Measurements from ENCODE around the gene OR2T35.

OR2T35 gene

DNA sequence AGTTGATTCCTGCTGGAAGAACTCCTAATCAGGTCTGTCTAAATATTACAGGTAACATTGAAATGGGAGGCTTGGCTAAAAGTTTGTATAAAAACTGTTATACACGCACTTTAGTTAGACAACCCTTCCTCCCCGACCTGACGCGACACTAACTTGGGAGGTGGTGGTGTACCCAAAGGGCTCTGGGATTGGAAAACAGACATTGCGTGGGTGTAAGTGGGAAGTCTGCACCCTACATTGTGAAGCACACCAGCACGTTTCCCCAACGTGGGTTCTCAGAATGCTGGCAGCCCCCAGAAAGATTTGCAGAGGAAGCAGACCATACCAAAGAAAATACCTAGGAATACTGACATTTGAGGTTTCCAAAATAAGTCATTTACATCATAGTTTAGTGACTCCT lies 27.0 kb downstream of the OR2T35 start:
- Histone ChIP-seq H3K27ac (ENCODE audit: low read depth, low read length) (no peak overlapping the region), H3K36me3 (ENCODE audit: control insufficient read depth, insufficient read depth, low read length) (no peaks in the 10 kb centered on the region), H3K4me1 (ENCODE audit: control insufficient read depth, insufficient read depth, low read length) (no peaks in the 10 kb centered on the region), H3K27me3 (ENCODE audit: control insufficient read depth, insufficient read depth, low read length) (no peaks in the 10 kb centered on the region), H3K4me3 (ENCODE audit: low read length) (no peak overlapping the region), H3K9ac (ENCODE audit: low read length) (no peak overlapping the region)

DNA sequence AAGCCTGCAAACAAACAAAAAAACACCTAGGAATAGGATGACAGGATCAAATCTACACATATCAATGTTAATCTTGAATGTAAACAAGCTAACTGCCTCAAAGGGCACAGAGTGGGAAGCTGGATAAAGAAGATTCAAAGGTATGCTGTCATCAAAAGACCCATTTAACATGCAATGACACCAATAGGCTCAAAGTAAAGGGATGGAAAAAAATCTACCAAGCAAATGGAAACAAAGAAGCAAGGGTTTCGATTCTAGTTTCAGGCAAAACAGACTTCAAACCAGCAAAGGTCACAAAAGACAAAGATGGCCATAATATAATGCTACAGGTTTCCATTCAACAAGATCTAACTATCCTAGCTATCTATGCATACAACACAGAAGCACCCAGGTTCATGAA lies 31.3 kb downstream of the OR2T35 start:
- Histone ChIP-seq H3K36me3 (ENCODE audit: control insufficient read depth, insufficient read depth, low read length) (no peaks in the 10 kb centered on the region), H3K27ac (ENCODE audit: low read depth, low read length) (no peak overlapping the region), H3K4me3 (ENCODE audit: low read length) (no peak overlapping the region), H3K4me1 (ENCODE audit: control insufficient read depth, insufficient read depth, low read length) (no peaks in the 10 kb centered on the region), H3K27me3 (ENCODE audit: control insufficient read depth, insufficient read depth, low read length) (no peaks in the 10 kb centered on the region), H3K9ac (ENCODE audit: low read length) (no peak overlapping the region)

DNA sequence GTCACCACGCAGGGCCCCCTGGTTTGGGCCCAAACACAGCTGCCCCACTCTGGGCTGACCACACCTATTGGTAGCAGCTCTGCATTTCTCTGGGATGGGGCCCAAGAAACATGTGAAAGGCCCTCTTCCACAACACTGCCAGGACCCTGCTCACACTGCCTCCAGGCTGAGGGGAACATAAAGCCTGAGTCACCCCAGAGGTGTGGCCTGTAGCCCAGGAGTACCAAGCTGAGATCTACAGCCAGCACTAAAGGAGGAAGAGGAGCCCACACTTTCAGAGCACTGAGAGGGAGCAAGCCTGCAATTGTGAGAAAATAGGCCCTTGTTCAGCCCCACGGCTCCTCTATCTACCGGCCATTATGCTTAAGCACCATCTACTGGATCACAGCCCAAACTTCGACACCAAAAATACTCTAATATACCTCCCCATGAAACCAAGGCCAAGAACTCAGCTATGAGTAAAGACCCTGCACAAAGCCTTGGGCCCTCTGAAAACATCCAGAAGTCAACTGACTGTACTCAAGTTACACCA lies 33.1 kb downstream of the OR2T35 start:
- no peaks in the 10 kb centered on the region for H3K4me1 ChIP-seq (ENCODE audit: control insufficient read depth, insufficient read depth, low read length)
- no peaks in the 10 kb centered on the region for H3K27me3 ChIP-seq (ENCODE audit: control insufficient read depth, insufficient read depth, low read length)
- H3K4me3 ChIP-seq (ENCODE audit: low read length) = no peak overlapping the region
- no peak overlapping the region for H3K9ac ChIP-seq (ENCODE audit: low read length)
- no peak overlapping the region for H3K27ac ChIP-seq (ENCODE audit: low read depth, low read length)
- H3K36me3 ChIP-seq (ENCODE audit: control insufficient read depth, insufficient read depth, low read length) = no peaks in the 10 kb centered on the region

DNA sequence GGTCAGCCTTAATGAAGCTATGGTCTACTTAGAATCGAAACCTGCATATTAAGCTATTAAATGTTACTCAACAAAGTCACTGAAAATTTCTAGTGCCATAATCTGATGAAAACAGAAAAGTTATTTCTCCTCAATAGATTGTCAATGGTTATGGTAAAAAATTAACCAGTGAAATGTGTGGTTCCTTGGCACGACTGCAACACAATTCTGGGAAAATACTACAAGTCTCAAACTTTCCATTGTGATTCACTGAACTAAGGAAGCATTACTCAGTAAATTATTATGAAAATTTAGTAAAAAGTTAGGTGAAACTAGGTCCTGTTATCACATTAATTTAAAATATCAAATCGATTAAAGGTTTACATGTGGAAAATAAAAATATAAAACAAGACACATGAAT lies 34.8 kb downstream of the OR2T35 start:
- no peaks in the 10 kb centered on the region for H3K36me3 ChIP-seq (ENCODE audit: control insufficient read depth, insufficient read depth, low read length)
- no peaks in the 10 kb centered on the region for H3K4me1 ChIP-seq (ENCODE audit: control insufficient read depth, insufficient read depth, low read length)
- no peak overlapping the region for H3K27ac ChIP-seq (ENCODE audit: low read depth, low read length)
- no peak overlapping the region for H3K4me3 ChIP-seq (ENCODE audit: low read length)
- H3K27me3 ChIP-seq (ENCODE audit: control insufficient read depth, insufficient read depth, low read length) = no peaks in the 10 kb centered on the region
- no peak overlapping the region for H3K9ac ChIP-seq (ENCODE audit: low read length)

DNA sequence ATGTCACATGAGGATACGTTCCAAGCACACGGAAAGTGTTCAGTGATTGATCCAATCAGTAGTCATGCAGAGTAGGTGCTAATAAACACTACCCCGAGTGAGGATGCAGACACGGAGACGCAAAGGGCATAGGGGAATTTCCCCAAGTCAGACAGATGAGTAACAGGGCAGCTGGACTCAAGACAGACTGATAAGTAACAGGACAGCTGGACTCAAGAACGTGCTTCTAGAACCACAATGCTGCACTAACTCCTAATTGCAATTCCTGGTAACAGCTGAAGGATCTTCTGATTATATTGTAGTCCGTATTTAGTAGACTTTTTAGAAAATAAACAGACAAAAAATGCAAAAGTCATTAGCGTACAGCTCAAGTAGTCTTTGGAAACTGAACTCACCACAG lies 45.7 kb downstream of the OR2T35 start:
- Histone ChIP-seq H3K27ac (ENCODE audit: low read depth, low read length) (no peak overlapping the region), H3K9ac (ENCODE audit: low read length) (no peak overlapping the region), H3K27me3 (ENCODE audit: control insufficient read depth, insufficient read depth, low read length) (no peaks in the 10 kb centered on the region), H3K4me1 (ENCODE audit: control insufficient read depth, insufficient read depth, low read length) (no peaks in the 10 kb centered on the region), H3K4me3 (ENCODE audit: low read length) (no peak overlapping the region), H3K36me3 (ENCODE audit: control insufficient read depth, insufficient read depth, low read length) (no peaks in the 10 kb centered on the region)

DNA sequence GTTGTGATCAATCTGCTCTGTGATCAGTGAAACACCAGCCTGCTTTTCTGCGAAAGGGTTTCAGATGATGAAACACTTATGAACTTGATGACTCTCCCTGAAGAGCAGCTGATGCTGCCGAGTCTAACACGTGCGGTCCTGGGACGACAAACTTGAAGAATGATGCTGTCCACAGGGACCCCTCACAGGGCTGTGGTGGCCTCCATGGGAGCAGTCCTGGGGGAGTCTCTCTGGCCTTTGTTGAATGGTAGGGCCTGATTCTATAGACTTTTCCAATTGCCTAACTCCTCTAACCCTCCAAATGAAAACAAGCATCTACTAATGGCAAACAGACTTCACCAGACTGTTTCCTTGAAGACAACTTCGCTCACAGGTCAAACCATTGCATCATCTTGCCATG lies 47.5 kb downstream of the OR2T35 start, which contains the start of gene OR2T10:
Gene OR2T10 (minus strand): TSS at position 112 of the 400 bp plus-strand sequence. CDS start 3,932 bp downstream, outside the sequence.
- H3K4me3 ChIP-seq (ENCODE audit: low read length) = no peak within 1 kb of the TSS
- H3K4me1 ChIP-seq (ENCODE audit: control insufficient read depth, insufficient read depth, low read length) = no peaks in the 10 kb centered on the region
- no peaks in the 10 kb centered on the region for H3K36me3 ChIP-seq (ENCODE audit: control insufficient read depth, insufficient read depth, low read length)
- H3K27ac ChIP-seq (ENCODE audit: low read depth, low read length) = no peak within 1 kb of the TSS
- no peaks in the 10 kb centered on the region for H3K27me3 ChIP-seq (ENCODE audit: control insufficient read depth, insufficient read depth, low read length)
- H3K9ac ChIP-seq (ENCODE audit: low read length) = no peak within 1 kb of the TSS

DNA sequence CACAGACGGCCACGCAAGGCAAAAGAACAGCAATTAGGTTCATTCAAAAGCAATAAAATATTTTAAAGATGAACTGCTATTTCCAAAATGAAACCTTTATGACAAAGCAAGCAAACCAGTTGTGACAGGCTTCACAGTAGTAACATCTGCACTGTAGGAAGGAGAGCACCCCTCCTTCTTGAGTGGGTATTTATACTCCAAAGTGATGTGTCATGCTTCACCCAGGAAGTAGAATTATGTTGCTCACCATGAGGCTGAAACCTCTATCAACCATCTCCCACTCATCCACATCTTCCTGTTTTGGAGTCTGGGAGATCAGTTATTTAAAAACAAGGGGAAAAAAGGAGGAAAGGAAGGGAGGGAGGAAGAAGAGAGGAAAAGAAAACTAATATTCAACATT lies 48.5 kb downstream of the OR2T35 start:
- Histone ChIP-seq H3K36me3 (ENCODE audit: control insufficient read depth, insufficient read depth, low read length) (no peaks in the 10 kb centered on the region), H3K27me3 (ENCODE audit: control insufficient read depth, insufficient read depth, low read length) (no peaks in the 10 kb centered on the region), H3K9ac (ENCODE audit: low read length) (no peak overlapping the region), H3K4me1 (ENCODE audit: control insufficient read depth, insufficient read depth, low read length) (no peaks in the 10 kb centered on the region), H3K27ac (ENCODE audit: low read depth, low read length) (no peak overlapping the region), H3K4me3 (ENCODE audit: low read length) (no peak overlapping the region)

DNA sequence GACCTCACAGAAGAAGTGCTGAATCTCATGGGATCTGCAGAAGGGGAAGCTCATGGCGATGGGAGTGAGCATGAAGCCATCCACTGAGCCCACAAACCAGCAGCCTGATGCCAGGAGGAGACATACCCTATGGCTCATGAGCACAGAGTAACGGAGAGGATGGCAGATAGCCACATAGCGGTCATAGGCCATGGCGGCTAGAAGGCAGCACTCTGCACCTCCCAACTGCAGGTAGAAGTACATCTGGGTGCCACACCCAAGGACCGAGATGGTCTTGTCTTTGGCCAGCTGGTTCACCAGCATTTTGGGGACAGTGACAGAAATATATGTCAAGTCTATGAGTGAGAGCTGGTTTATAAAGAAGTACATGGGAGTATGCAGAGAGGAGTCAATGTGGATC lies 51.9 kb downstream of the OR2T35 start:
- no peaks in the 10 kb centered on the region for H3K4me1 ChIP-seq (ENCODE audit: control insufficient read depth, insufficient read depth, low read length)
- no peak overlapping the region for H3K9ac ChIP-seq (ENCODE audit: low read length)
- H3K36me3 ChIP-seq (ENCODE audit: control insufficient read depth, insufficient read depth, low read length) = no peaks in the 10 kb centered on the region
- no peak overlapping the region for H3K4me3 ChIP-seq (ENCODE audit: low read length)
- H3K27ac ChIP-seq (ENCODE audit: low read depth, low read length) = no peak overlapping the region
- H3K27me3 ChIP-seq (ENCODE audit: control insufficient read depth, insufficient read depth, low read length) = no peaks in the 10 kb centered on the region

DNA sequence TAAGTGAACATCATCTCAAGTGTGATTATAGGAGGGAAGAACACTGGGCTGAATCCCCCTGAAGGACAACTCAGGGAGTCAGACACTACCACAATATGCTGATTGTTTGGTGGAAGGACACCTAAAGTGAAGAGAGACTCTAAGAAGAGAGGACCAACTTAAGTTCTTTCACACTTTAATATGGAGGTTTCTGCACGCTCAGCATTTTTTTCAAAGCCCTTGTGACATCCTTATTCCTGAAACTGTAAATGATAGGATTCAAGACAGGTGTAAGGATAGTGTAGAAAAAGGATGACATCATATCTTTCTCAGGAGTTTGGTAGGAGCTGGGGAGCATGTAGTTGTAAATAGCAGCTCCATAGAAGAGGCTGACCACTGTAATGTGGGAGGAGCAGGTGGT lies 52.4 kb downstream of the OR2T35 start:
- H3K4me1 ChIP-seq (ENCODE audit: control insufficient read depth, insufficient read depth, low read length) = no peaks in the 10 kb centered on the region
- H3K27ac ChIP-seq (ENCODE audit: low read depth, low read length) = no peak overlapping the region
- no peak overlapping the region for H3K4me3 ChIP-seq (ENCODE audit: low read length)
- H3K27me3 ChIP-seq (ENCODE audit: control insufficient read depth, insufficient read depth, low read length) = no peaks in the 10 kb centered on the region
- H3K9ac ChIP-seq (ENCODE audit: low read length) = no peak overlapping the region
- no peaks in the 10 kb centered on the region for H3K36me3 ChIP-seq (ENCODE audit: control insufficient read depth, insufficient read depth, low read length)

DNA sequence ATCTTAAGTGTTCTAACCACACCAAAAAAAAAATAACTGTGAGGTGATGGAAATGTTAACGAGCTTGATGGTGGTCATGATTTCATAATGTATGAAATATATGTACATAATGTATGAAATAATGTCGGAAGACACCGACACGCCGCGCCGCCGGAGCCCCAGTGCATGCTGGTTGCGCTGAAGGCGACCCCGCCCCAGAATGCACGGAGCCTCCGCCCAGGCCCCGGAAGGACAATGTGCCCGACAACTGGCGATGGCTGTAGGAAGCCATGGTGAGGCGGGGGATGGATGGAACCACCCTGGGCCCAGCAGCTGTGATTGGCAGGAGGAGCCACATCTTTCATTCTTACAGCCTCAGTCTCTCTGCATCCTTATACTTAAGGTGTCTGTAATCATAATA lies 55.0 kb downstream of the OR2T35 start:
- Histone ChIP-seq H3K4me3 (ENCODE audit: low read length) (no peak overlapping the region), H3K4me1 (ENCODE audit: control insufficient read depth, insufficient read depth, low read length) (no peaks in the 10 kb centered on the region), H3K27me3 (ENCODE audit: control insufficient read depth, insufficient read depth, low read length) (no peaks in the 10 kb centered on the region), H3K36me3 (ENCODE audit: control insufficient read depth, insufficient read depth, low read length) (no peaks in the 10 kb centered on the region), H3K9ac (ENCODE audit: low read length) (no peak overlapping the region), H3K27ac (ENCODE audit: low read depth, low read length) (no peak overlapping the region)

DNA sequence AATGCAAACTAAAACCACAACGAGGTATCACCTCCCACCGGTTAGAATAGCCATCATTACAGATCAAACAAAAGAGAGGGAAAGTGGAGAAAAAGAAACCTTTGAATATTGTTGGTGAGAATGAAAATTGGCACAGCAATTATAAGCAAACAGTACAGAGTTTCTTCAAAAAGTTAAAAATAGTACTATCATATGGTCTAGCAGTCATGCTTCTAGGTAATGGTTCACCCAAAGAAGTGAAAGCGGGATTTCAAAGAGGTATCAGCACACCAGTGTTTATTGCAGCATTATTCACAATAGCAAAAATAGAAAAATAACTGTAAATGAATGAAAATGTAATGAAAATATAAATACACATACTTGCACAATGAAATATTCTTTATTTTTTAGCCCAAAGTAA lies 55.7 kb downstream of the OR2T35 start:
- H3K36me3 ChIP-seq (ENCODE audit: control insufficient read depth, insufficient read depth, low read length) = no peaks in the 10 kb centered on the region
- H3K9ac ChIP-seq (ENCODE audit: low read length) = no peak overlapping the region
- H3K27me3 ChIP-seq (ENCODE audit: control insufficient read depth, insufficient read depth, low read length) = no peaks in the 10 kb centered on the region

More for the DNA sequence above, 55.7 kb downstream of the OR2T35 start:
- Histone ChIP-seq H3K4me3 (ENCODE audit: low read length) (no peak overlapping the region), H3K27ac (ENCODE audit: low read depth, low read length) (no peak overlapping the region), H3K4me1 (ENCODE audit: control insufficient read depth, insufficient read depth, low read length) (no peaks in the 10 kb centered on the region)
